AG10803 (cell line): ENCODE results near the gene PBX1.

Source experiments
- DNase-seq: peaks from one replicate; pipeline ENCODE4 v3.0.0; 2010; ENCODE audit warnings: low read depth
- H3K4me3 ChIP-seq: 2 replicates; pipeline ENCODE4 v1.5.1; 2011; ENCODE audit warnings: mild to moderate bottlenecking, low read length, control low read depth
- CTCF ChIP-seq: conservative IDR thresholded peaks from 2 replicates; pipeline ENCODE4 v1.5.1; 2011; ENCODE audit warnings: mild to moderate bottlenecking, low read length, control low read depth, inconsistent platforms

Gene PBX1

GRCh38 chr1:164667600-164667999 lies 108.6 kb downstream of the PBX1 start:
- TF ChIP-seq CTCF, result no peak
- no peak overlapping the region for H3K4me3 ChIP-seq
- DNase-seq, result no peak

GRCh38 chr1:164668491-164669400 lies 109.8 kb downstream of the PBX1 start:
- TF ChIP-seq CTCF, result no peak
- no peak for DNase-seq
- H3K4me3 ChIP-seq, result no peak overlapping the region

- DNase-seq, result no peak
- no peak overlapping the region for H3K4me3 ChIP-seq
- no peak for TF ChIP-seq CTCF
Observed at GRCh38 chr1:164670026-164670425, 111.0 kb downstream of the PBX1 start.

GRCh38 chr1:164670786-164671185 lies 111.8 kb downstream of the PBX1 start:
- no peak for DNase-seq
- TF ChIP-seq CTCF, result no peak
- no peak overlapping the region for H3K4me3 ChIP-seq

- no peak for TF ChIP-seq CTCF
- DNase-seq, result peak; percentile 17
- no peak overlapping the region for H3K4me3 ChIP-seq
Observed at GRCh38 chr1:164671323-164671965, 112.5 kb downstream of the PBX1 start.

GRCh38 chr1:164671966-164672571 lies 113.1 kb downstream of the PBX1 start:
- no peak overlapping the region for H3K4me3 ChIP-seq
- DNase-seq, result no peak
- TF ChIP-seq CTCF, result no peak
